Mucosa of rectum (tissue), 2 donors: ENCODE results near the gene PLK5.

Experiments
- H3K27ac ChIP-seq, 2 donors: one replicate each; pipeline ENCODE4 v1.7.0; 2013; ENCODE audit warnings: inconsistent platforms in 2 of 2, low read depth in 2 of 2, low read length in 2 of 2
- H3K27me3 ChIP-seq, 2 donors: one replicate each; pipeline ENCODE4 v1.7.0; 2013; ENCODE audit warnings: low read length in 2 of 2; ENCODE audit not compliant: control insufficient read depth in 2 of 2, insufficient read depth in 2 of 2
- H3K36me3 ChIP-seq, 2 donors: one replicate each; pipeline ENCODE4 v1.7.0; 2013; ENCODE audit warnings: low read length in 2 of 2; ENCODE audit not compliant: control insufficient read depth in 2 of 2, insufficient read depth in 2 of 2
- H3K4me1 ChIP-seq, 2 donors: one replicate each; pipeline ENCODE4 v1.7.0; 2013; ENCODE audit warnings: low read length in 2 of 2, mild to moderate bottlenecking in 1 of 2; ENCODE audit not compliant: control insufficient read depth in 2 of 2, insufficient read depth in 2 of 2
- H3K4me3 ChIP-seq, 2 donors: one replicate each; pipeline ENCODE4 v1.7.0; 2013; ENCODE audit warnings: low read length in 2 of 2
- H3K9ac ChIP-seq, 2 donors: one replicate each; pipeline ENCODE4 v1.7.0; 2013; ENCODE audit warnings: low read length in 2 of 2, low read depth in 1 of 2, mild to moderate bottlenecking in 1 of 2
- H3K9me3 ChIP-seq, 2 donors: one replicate each; pipeline ENCODE4 v1.7.0; 2013; ENCODE audit warnings: low read length in 2 of 2; ENCODE audit not compliant: control insufficient read depth in 2 of 2
- donor health status: healthy.
- donor health status: Normal muscosa, but diverticular disease.

The PLK5 gene

DNA sequence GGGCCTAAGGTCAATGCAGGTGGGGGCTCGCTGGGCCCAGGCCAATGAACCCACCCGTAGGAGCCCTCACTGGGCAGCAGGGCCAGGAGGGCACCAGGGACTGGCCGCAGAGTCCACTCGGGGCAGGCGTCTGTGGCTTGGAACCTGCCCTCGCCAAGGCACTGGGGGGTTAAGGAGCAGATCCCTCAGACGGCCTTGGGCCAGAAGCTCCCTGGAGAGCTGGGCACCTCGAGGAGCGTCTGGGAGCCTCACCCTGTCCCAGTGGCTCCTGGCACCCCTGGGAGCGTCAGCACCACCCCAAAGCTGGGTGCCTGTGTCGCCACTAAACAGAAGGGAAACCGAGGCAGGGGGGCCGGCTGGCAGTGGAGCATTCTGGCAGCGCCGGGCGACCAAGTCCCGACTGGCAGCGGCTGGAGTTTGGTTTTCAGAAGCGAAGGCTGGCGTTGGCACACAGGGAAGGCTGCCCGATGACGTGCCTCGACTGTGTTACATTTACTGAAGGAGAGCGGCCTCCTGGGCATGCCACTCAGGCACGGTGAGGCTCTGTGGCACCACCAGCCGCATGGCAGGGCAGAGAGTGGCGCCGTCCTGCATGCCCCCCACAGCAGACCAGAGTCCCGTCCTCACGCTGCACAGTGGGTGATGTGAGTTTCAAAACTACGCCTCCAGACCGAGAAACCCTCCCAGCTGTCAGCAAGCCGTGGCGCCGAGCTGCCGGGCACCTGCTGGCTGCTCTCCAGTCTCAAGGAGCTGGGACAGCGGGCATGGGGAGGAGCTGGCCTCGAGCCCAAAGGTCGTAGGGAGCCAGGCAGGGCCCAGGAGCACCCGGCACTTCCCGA, 53.4 kb downstream of the PLK5 start:
- Histone ChIP-seq H3K9me3 (no peaks in the 10 kb centered on the region), H3K36me3 (peaks cover 16 to 19% of the 10 kb centered on the region in 2 donors), H3K4me1 (no peaks in the 10 kb centered on the region), H3K9ac (no peak overlapping the region), H3K4me3 (no peak overlapping the region), H3K27ac (no peak overlapping the region), H3K27me3 (no peaks in the 10 kb centered on the region)

- Histone ChIP-seq H3K27ac (no peak overlapping the region), H3K27me3 (no peaks in the 10 kb centered on the region), H3K4me1 (no peaks in the 10 kb centered on the region), H3K4me3 (no peak overlapping the region), H3K9me3 (no peaks in the 10 kb centered on the region), H3K9ac (no peak overlapping the region), H3K36me3 (peaks cover 19 to 21% of the 10 kb centered on the region in 2 donors)
Observed at GRCh38 chr19:1577929-1578618, 54.2 kb downstream of the PLK5 start.

DNA sequence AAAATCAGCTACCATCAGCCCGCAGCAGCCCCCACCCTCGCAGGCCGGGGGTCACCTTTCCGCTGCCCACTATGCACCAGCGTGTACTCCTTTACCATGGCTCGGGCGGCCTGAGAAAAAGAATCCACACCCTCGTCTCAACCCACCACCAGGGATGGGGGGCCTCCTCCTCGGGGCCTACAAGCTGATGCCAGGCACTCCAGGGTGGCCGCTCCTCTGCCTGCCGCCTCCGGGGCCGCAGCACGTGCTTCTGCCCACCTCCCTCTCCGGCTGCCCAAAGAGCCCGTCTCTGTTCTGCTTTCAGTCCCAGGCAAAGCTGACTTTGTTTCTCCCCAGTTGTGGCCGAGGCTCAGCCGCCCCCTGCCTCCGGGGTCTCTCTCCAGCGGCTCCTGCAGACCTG, 55.3 kb downstream of the PLK5 start:
- no peaks in the 10 kb centered on the region for H3K4me1 ChIP-seq
- no peaks in the 10 kb centered on the region for H3K9me3 ChIP-seq
- no peak overlapping the region for H3K4me3 ChIP-seq
- peaks cover 19 to 21% of the 10 kb centered on the region in 2 donors for H3K36me3 ChIP-seq
- H3K9ac ChIP-seq = no peak overlapping the region
- H3K27ac ChIP-seq = no peak overlapping the region
- no peaks in the 10 kb centered on the region for H3K27me3 ChIP-seq

- H3K27ac ChIP-seq = no peak overlapping the region
- H3K4me1 ChIP-seq = no peaks in the 10 kb centered on the region
- H3K4me3 ChIP-seq = no peak overlapping the region
- no peaks in the 10 kb centered on the region for H3K9me3 ChIP-seq
- peaks cover 23 to 26% of the 10 kb centered on the region in 2 donors for H3K36me3 ChIP-seq
- no peak overlapping the region for H3K9ac ChIP-seq
- no peaks in the 10 kb centered on the region for H3K27me3 ChIP-seq
Observed at GRCh38 chr19:1580382-1580781, 56.5 kb downstream of the PLK5 start.

DNA sequence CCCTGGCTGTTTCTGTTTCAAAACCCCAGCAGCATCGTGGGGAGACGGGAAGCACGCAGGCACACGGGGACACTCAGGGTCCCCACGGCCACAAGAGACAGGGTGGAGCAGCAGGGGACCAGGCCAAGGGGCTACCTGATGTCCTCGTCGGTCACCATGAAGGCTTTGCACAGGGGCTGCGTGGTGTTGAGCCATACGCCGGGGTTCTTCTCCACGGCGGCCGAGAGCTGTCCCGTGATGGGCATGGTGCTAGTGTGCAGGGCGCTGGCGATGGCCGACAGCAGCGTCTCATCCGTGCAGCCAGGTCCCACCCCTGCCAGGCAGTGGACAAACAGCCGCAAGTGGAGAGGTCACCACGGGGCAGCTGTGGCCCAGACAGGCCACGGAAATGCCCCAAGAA, 57.1 kb downstream of the PLK5 start:
- Histone ChIP-seq H3K36me3 (peaks cover 23 to 26% of the 10 kb centered on the region in 2 donors), H3K9ac (no peak overlapping the region), H3K9me3 (no peaks in the 10 kb centered on the region)

GRCh38 chr19:1582201-1582600, 58.3 kb downstream of the PLK5 start:
- Histone ChIP-seq H3K9ac (no peak overlapping the region), H3K27ac (no peak overlapping the region), H3K36me3 (peaks cover 23 to 26% of the 10 kb centered on the region in 2 donors), H3K4me3 (no peak overlapping the region), H3K9me3 (no peaks in the 10 kb centered on the region), H3K27me3 (no peaks in the 10 kb centered on the region), H3K4me1 (no peaks in the 10 kb centered on the region)

More for the DNA sequence above, 57.1 kb downstream of the PLK5 start:
- H3K27me3 ChIP-seq = no peaks in the 10 kb centered on the region
- no peak overlapping the region for H3K27ac ChIP-seq
- H3K4me3 ChIP-seq = no peak overlapping the region
- H3K4me1 ChIP-seq = no peaks in the 10 kb centered on the region

- no peak overlapping the region for H3K9ac ChIP-seq
- no peak overlapping the region for H3K4me3 ChIP-seq
- no peak overlapping the region for H3K27ac ChIP-seq
- H3K4me1 ChIP-seq = no peaks in the 10 kb centered on the region
- H3K9me3 ChIP-seq = no peaks in the 10 kb centered on the region
- no peaks in the 10 kb centered on the region for H3K27me3 ChIP-seq
- peaks cover 19 to 26% of the 10 kb centered on the region in 2 donors for H3K36me3 ChIP-seq
Observed at GRCh38 chr19:1584500-1585242, 60.8 kb downstream of the PLK5 start.

- H3K27ac ChIP-seq = no peak overlapping the region
- H3K4me1 ChIP-seq = no peaks in the 10 kb centered on the region
- no peak overlapping the region for H3K9ac ChIP-seq
- H3K27me3 ChIP-seq = no peaks in the 10 kb centered on the region
- peaks cover 18 to 26% of the 10 kb centered on the region in 2 donors for H3K36me3 ChIP-seq
- H3K4me3 ChIP-seq = no peak overlapping the region
- H3K9me3 ChIP-seq = no peaks in the 10 kb centered on the region
Observed at GRCh38 chr19:1585243-1585580, 61.3 kb downstream of the PLK5 start.
